ENCODE results near the gene LSM7. TPM values are rescaled to one million over a fixed set of nuclear protein-coding genes. Genes with fewer than 3 reads are reported as not detected.
"Not testable (repeated sequence)": the region's sequence is repeated elsewhere in the genome, so short reads cannot be mapped to it uniquely, and the experiment has no call there.

The LSM7 gene
- total RNA-seq, 1 donor from 2014 or later = 144 TPM

GRCh38 chr19:2355168-2356035 lies 27.0 kb upstream of the LSM7 start:
- DNase-seq (ENCODE audit: low read depth, low spot score) = no peak

- DNase-seq (ENCODE audit: low read depth, low spot score) = no peak
These were observed 26.3 kb upstream of the LSM7 start for GRCh38 chr19:2354670-2355069.

GRCh38 chr19:2353887-2354592 lies 25.7 kb upstream of the LSM7 start:
- DNase-seq (ENCODE audit: low read depth, low spot score) = no peak

- no peak for DNase-seq (ENCODE audit: low read depth, low spot score)
These were observed 24.9 kb upstream of the LSM7 start for GRCh38 chr19:2353159-2353886.

- DNase-seq (ENCODE audit: low read depth, low spot score) = no peak
These were observed 23.7 kb upstream of the LSM7 start for GRCh38 chr19:2352121-2352520.

GRCh38 chr19:2351591-2351990 lies 23.2 kb upstream of the LSM7 start:
- DNase-seq (ENCODE audit: low read depth, low spot score) = no peak

- DNase-seq (ENCODE audit: low read depth, low spot score) = no peak
These were observed 22.3 kb upstream of the LSM7 start for GRCh38 chr19:2350656-2351055.

GRCh38 chr19:2349818-2350217 lies 21.4 kb upstream of the LSM7 start:
- not testable (repeated sequence) for DNase-seq (ENCODE audit: low read depth, low spot score)

- no peak for DNase-seq (ENCODE audit: low read depth, low spot score)
These were observed 17.6 kb upstream of the LSM7 start for GRCh38 chr19:2345794-2346663.

- no peak for DNase-seq (ENCODE audit: low read depth, low spot score)
These were observed 16.7 kb upstream of the LSM7 start for GRCh38 chr19:2345076-2345475.

GRCh38 chr19:2344381-2344870 lies 16.0 kb upstream of the LSM7 start:
- no peak for DNase-seq (ENCODE audit: low read depth, low spot score)

- no peak for DNase-seq (ENCODE audit: low read depth, low spot score)
These were observed 15.1 kb upstream of the LSM7 start for GRCh38 chr19:2343289-2343982.

GRCh38 chr19:2342656-2343288 lies 14.4 kb upstream of the LSM7 start:
- no peak for DNase-seq (ENCODE audit: low read depth, low spot score)

- no peak for DNase-seq (ENCODE audit: low read depth, low spot score)
These were observed 13.6 kb upstream of the LSM7 start for GRCh38 chr19:2341982-2342381.

- no peak for DNase-seq (ENCODE audit: low read depth, low spot score)
These were observed 12.9 kb upstream of the LSM7 start for GRCh38 chr19:2341244-2341751.

- DNase-seq (ENCODE audit: low read depth, low spot score) = no peak
These were observed 12.3 kb upstream of the LSM7 start for GRCh38 chr19:2340496-2341243.

GRCh38 chr19:2339644-2340310 lies 11.4 kb upstream of the LSM7 start:
- no peak for DNase-seq (ENCODE audit: low read depth, low spot score)
